ENCODE results near the gene CBX5. TPM values are rescaled to one million over a fixed set of nuclear protein-coding genes. Genes with fewer than 3 reads are reported as not detected.
"Not testable (repeated sequence)": the region's sequence is repeated elsewhere in the genome, so short reads cannot be mapped to it uniquely, and the experiment has no call there.

CBX5 gene
- total RNA-seq, 1 experiment from 2014 or later: 130 TPM

GRCh38 chr12:54229624-54230212, 50.2 kb downstream of the CBX5 start:
- Histone ChIP-seq H3K4me3 (ENCODE audit: low read depth in 2 of 2, low read length in 2 of 2) (no peak overlapping the region), H3K4me1 (ENCODE audit: control insufficient read depth, insufficient read depth, low read length) (peaks cover 14% of the 10 kb centered on the region), H3K9me3 (ENCODE audit: control insufficient read depth, insufficient read depth, low read depth, low read length) (no peaks in the 10 kb centered on the region), H3K27me3 (ENCODE audit: control insufficient read depth, insufficient read depth, low read length) (no peaks in the 10 kb centered on the region), H3K27ac (ENCODE audit: low read length) (peak overlapping the region; percentile 41), H3K36me3 (ENCODE audit: control insufficient read depth, insufficient read depth, low read length) (no peaks in the 10 kb centered on the region)
- no TSS peak for BruUV-seq (replicated peaks)
- DNase-seq (ENCODE audit: low read depth, low spot score) (no peak), ATAC-seq (peak; percentile 81)
- CTCF ChIA-PET: interaction anchor here (0.6 kb wide), 1 partner anchor 10 kb away, joined by 7 read pairs; no protein-coding TSS in a partner anchor
- intact Hi-C loops (cut with micrococcal nuclease; ENCODE audit: unreplicated experiment) (no loop called here), in situ Hi-C loops (cut with HindIII; ENCODE audit: low pct_unique_long_range_greater_than_20kb, low sequenced_read_pairs) (no loop called here)
- POLR2A ChIA-PET: no interaction called here
- TF ChIP-seq TCF7L2 (IDR thresholded peaks at IDR 0.05; ENCODE audit: low read depth, low read length) (no peak), REST (IDR thresholded peaks at IDR 0.05; ENCODE audit: insufficient read depth in 1 of 2, low read depth in 2 of 2, low read length in 1 of 2) (no peak), CTCF (IDR thresholded peaks at IDR 0.05) (no peak), SIN3A (IDR thresholded peaks at IDR 0.05; ENCODE audit: borderline replicate concordance, insufficient read depth, low read depth, low read length) (no peak), POLR2AphosphoS5 (IDR thresholded peaks at IDR 0.05; ENCODE audit: low read depth, low read length) (no peak; the same call in 1 of the 2 replicates)

- Histone ChIP-seq H3K4me1 (ENCODE audit: control insufficient read depth, insufficient read depth, low read length) (peaks cover 14% of the 10 kb centered on the region), H3K36me3 (ENCODE audit: control insufficient read depth, insufficient read depth, low read length) (no peaks in the 10 kb centered on the region), H3K27me3 (ENCODE audit: control insufficient read depth, insufficient read depth, low read length) (no peaks in the 10 kb centered on the region), H3K27ac (ENCODE audit: low read length) (no peak overlapping the region), H3K9me3 (ENCODE audit: control insufficient read depth, insufficient read depth, low read depth, low read length) (no peaks in the 10 kb centered on the region), H3K4me3 (ENCODE audit: low read depth in 2 of 2, low read length in 2 of 2) (no peak overlapping the region)
- POLR2A ChIA-PET: no interaction called here
- intact Hi-C loops (cut with micrococcal nuclease; ENCODE audit: unreplicated experiment): no loop called here
- DNase-seq (ENCODE audit: low read depth, low spot score) (no peak), ATAC-seq (no peak)
- no peak for TF ChIP-seq SIN3A (IDR thresholded peaks at IDR 0.05; ENCODE audit: borderline replicate concordance, insufficient read depth, low read depth, low read length)
- TF ChIP-seq POLR2AphosphoS5 (IDR thresholded peaks at IDR 0.05; ENCODE audit: low read depth, low read length): no peak
- TF ChIP-seq CTCF (IDR thresholded peaks at IDR 0.05): no peak
- CTCF ChIA-PET: interaction anchor here (0.6 kb wide), 1 partner anchor 32 kb away, joined by 5 read pairs; no protein-coding TSS in a partner anchor
- BruUV-seq (replicated peaks): no TSS peak
- in situ Hi-C loops (cut with HindIII; ENCODE audit: low pct_unique_long_range_greater_than_20kb, low sequenced_read_pairs): no loop called here
Measured at GRCh38 chr12:54228471-54228870, 51.5 kb downstream of the CBX5 start.

- in situ Hi-C loops (cut with HindIII; ENCODE audit: low pct_unique_long_range_greater_than_20kb, low sequenced_read_pairs); ATAC-seq; H3K36me3 ChIP-seq (ENCODE audit: control insufficient read depth, insufficient read depth, low read length); BruUV-seq (replicated peaks); H3K27me3 ChIP-seq (ENCODE audit: control insufficient read depth, insufficient read depth, low read length); intact Hi-C loops (cut with micrococcal nuclease; ENCODE audit: unreplicated experiment); H3K9me3 ChIP-seq (ENCODE audit: control insufficient read depth, insufficient read depth, low read depth, low read length); POLR2A ChIA-PET; H3K4me3 ChIP-seq (ENCODE audit: low read depth in 2 of 2, low read length in 2 of 2); H3K27ac ChIP-seq (ENCODE audit: low read length); DNase-seq (ENCODE audit: low read depth, low spot score): not testable (repeated sequence)
- H3K4me1 ChIP-seq (ENCODE audit: control insufficient read depth, insufficient read depth, low read length): peaks cover 14% of the 10 kb centered on the region
- CTCF ChIA-PET: interaction anchor here (0.6 kb wide), 2 partner anchors 22 to 32 kb away, joined by 4 to 5 read pairs; no protein-coding TSS in a partner anchor
Measured at GRCh38 chr12:54227927-54228326, 52.0 kb downstream of the CBX5 start.
